Stimulated activated CD4-positive, alpha-beta T cell treated with anti-CD3 and anti-CD28 coated beads, Interleukin-12 subunit alpha, Interleukin-12 subunit beta, amount 100 ng/mL, for 24 hours (primary cell): Measurements from ENCODE around the gene SH3BGR.
"Not testable (repeated sequence)": the region's sequence is repeated elsewhere in the genome, so short reads cannot be mapped to it uniquely, and the experiment has no call there.

Source experiments
- DNase-seq, 2 experiments: peaks; one replicate each; pipeline ENCODE4 v3.0.0-alpha.2; 2020; ENCODE audit warnings: low read depth in 2 of 2

Gene SH3BGR

GRCh38 chr21:39451332-39452206 is at the start of gene SH3BGR:
TSS of gene SH3BGR (plus strand) at chr21:39451970. CDS start at chr21:39452097, 127 bp downstream.
- DNase-seq, result no peak

DNA sequence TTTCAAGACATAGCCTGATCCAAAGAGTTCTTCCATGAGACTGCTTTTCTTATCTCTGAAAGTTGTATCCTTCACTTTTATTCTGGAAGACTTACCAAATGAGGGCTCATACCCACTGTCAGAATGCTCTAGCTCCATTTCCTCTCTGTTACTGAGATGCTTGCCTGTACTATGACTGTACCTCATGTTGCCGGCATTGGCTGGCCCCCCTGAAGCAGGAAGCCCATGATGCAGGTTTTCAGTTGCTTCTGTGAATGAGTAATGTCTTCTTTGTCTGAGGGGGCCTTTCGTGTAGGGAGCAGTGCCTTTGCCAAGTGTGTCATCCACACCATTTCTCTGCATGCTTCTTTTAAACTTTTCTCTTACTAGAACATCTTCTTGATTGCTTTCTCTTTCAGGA is 45.7 kb upstream of the SH3BGR start:
- DNase-seq, result no peak

GRCh38 chr21:39419204-39419603 is 32.6 kb upstream of the SH3BGR start:
- DNase-seq, result not testable (repeated sequence)

GRCh38 chr21:39422527-39423241 is 29.1 kb upstream of the SH3BGR start:
- no peak for DNase-seq

DNA sequence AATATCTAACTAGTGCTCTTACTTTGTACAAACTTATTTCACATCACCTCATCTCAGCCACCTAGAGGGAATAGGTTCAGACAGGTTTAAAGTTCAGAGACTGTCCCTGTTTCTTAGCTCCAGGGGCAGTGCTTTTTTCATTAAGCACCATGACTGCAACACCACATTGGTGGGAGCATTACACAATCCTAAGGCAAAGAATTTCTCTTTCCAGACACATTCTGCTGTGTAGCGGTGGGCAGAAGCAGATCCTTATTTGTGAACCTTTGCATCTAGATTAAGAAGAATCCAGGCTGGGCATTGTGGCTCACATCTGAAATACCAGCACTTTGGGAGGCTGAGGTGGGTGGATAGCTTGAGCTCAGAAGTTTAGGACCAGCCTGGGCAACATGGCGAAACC is 22.3 kb upstream of the SH3BGR start:
- no peak for DNase-seq

DNA sequence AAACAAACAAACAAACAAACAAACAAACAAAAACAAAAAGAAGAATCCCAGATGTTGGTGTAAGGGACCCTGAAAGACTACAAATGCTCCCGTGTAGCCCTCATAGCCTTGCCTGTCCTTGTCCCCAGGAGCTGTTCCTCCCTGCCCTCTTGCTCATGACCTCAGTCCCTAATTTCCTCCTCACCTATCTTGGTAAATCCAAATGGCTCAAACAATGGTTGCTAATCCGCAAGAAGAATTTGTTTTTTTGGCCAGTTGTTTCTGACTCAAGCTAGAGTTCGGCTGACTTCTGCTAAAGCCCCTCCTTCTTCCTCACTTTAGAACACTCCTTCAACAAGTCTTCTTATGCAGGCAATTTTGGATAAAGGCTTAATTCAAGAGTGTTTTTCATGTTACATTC is 21.8 kb upstream of the SH3BGR start:
- no peak for DNase-seq

- no peak for DNase-seq
Measured at GRCh38 chr21:39430457-39430856, 21.3 kb upstream of the SH3BGR start.

DNA sequence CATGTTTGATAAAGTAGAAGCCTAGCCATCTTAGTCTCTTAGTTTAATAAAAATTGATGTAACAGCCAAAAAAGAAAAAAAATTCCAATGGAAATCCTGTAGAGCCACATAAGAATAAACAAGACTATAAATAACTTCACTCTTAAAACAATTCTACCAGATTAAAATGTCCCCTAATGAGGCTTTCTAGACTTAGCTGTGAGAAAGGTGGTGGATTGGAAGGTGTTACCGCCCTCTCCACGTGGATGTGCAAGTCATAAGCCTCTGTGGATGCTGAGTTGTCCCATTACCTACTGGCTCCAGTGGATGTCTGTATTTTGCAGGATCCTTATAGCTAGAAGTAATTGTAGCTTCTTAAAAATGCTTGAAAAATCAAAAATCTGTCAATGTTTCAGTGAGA is 20.8 kb upstream of the SH3BGR start:
- no peak for DNase-seq

DNA sequence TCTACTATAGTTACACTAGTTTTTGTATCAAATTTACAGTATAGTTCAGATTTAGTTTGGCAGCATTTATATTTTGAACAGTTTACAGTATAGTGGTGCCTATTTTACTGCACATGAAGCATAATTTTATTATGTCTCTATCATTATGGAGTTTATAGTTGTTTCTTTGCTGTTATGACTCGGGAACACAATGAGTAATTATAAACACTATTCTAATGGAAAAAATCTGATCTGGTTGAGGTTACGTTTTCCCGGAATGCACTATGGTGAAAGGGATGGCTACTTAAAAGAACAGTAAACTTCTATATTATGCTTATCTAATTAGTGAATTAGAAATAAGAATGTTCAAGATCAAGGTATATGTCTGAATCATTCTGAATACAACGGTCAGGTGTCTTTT is 16.8 kb upstream of the SH3BGR start:
- no peak for DNase-seq

DNA sequence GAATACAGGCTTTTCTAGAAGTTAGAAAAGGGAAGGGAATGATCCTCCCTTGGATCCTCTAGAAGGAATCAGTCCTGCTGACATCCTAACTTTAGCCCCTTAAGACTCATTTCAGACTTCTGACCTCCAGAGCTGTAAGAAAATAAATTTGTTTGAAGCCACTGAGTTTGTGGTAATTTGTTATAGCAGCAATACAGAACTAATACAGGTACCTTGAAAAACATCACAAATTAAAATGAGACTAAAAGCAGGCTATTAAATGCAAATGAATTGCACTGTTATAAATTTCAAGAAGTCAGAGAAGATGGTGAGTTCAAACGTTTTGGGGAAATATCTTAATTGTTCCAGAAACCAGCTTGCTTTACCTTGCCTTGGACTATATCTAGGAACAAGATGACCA is 12.5 kb upstream of the SH3BGR start:
- DNase-seq, result no peak

DNA sequence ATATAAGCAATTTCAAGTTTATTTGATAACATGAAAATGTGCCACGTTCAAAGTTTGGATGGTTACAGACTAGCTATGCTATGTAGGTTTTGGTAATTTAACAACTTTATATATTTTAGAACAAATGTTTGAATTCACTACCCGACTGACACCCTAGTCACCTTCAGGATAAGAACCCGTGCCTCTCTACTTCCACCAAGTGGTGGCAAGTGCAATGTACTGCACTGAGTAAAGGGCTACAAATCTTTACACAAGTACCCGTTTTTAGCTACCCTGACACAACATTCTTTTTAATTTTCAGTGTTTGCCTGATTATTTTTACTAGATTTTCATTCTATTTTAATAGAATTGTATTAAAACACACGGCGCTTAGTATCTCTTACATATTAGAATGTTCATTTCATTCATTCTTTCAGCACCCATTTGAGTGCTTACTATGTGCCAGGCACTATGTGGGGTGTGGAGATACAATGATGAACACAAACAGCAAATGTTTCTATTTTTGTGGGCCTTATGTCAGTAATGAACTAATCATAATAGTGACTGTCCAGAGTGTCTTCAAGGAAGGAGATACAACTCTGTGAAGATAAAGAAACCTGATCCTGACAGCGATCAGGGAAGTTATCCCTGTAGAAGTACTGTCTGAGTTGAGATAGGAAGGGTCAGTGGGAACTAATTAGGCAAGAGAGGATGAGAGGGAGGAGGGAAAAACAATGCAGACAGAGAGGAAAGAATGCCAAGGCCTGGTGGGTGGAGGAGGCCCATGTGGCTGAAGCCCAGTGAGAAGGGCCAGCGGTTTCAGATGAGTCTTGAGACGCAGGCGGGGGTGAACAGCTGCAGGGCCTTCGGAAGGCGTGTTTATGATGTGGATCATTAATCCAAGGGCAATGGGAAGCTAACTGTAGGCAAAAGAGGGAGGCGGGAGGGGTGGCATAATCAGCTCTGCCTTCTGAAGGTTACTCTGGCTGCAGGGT is 10.0 kb upstream of the SH3BGR start:
- no peak for DNase-seq

- DNase-seq, result no peak
Measured at GRCh38 chr21:39444421-39445180, 7.2 kb upstream of the SH3BGR start.

- peak; percentile 78 to 83 for DNase-seq
Measured at GRCh38 chr21:39445321-39446269, 6.2 kb upstream of the SH3BGR start, which contains the start of gene LCA5L. TSS of gene LCA5L (minus strand) at chr21:39445778. CDS start at chr21:39428493, 17,285 bp downstream.

DNA sequence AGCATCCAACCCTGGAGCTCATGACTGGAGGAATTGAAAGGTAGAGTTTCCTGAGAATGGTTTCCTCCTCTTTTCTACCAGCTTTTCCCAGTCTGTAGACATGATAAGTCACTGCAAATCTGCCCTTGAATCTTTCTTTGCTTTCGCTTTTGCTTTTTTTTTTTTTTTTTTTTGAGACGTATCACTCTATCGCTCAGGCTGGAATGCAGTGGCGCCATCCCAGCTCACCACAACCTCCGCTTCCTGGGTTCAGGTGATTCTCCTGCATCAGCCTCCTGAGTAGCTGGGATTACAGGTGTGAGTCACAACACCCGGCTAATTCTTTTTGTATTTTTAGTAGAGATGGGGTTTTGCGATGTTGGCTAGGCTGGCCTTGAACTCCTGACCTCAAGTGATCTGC is 4.5 kb upstream of the SH3BGR start:
- DNase-seq, result no peak

GRCh38 chr21:39452207-39452969 is 618 bp downstream of the SH3BGR start:
- no peak for DNase-seq

DNA sequence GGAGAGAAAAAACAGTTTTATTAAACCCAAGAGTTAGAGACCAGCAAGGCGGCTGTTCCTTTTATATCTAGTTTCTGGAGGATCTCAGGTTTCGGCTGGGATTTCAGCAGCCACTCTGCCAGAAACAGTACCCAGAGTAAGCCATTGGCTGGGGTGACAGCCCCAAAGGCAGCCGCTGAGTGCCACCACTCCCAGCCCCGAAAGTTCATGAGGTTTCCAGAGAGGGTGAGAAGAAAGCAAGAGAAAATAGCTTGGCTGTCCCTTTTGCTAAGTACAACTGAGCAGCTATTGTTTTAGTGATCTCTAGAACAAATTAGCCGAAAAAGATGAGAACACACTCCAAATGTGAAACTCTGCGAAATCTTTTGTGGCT is 1.2 kb downstream of the SH3BGR start:
- no peak for DNase-seq

DNA sequence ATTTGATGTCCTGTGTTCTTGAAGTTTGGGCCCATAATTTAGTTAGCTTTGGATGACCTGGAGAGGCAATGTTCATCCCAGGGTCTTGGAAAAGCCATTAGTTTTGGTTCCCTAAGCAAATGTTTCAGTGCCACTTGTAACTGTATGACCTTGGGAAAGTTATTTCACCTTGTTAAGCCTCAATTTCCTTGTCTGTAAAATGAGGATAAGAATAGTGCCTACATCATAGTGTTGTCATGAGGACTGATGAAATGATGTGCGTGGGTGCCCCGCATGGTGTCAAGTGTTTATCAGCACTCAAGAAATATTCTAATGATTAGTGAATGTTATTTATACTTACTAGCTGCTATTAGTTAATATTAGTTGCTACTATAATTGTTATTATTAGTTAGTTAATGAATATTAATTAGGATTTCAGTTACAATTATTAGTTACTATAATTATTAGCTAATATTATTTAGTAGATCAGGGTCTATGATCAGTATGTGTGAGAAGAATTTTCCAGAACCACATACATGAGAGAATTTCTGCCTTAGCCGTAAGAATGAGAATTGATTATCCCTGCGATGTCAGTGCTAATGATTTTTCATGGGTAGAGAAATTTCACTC is 1.9 kb downstream of the SH3BGR start:
- DNase-seq, result no peak

DNA sequence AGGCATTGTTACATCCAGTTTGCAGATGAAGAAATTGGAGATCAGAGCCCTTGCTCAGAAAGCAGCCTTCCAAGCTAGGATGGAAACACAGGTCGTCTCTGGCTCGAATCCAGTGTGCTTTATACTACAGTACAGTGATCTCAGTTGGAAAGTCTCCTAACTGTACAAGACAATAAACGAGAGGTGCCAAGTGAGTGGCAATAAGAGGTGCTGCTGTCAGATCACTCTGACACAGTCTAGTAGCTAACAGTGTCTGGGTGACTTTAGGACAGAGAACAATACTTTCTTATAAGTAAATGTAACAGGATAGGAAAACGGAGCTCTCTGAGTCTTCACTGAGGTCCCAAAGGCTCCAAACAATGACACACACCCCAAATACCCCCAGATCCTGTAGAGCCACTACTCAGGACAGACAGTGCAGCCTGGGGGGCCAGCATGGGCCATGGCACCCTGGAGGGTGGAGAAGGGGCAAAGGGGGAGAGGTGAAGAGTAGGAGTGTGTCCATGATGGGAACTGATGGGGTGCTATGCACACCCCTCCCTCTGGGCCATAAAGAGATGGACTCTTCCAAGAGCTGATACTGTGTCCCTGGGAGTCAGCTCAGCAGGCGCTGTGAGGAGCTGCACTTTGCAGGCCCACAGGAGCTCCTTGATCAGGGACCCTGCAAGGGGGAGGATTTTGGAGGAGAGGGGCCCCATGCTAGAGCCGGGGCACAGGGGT is 3.3 kb downstream of the SH3BGR start:
- DNase-seq, result no peak
